BLaER1 (cell line): ENCODE data around the gene B4GALT2.

Experiments used
- H3K27ac ChIP-seq: shearing (Covaris generic); formaldehyde crosslinking; 2 replicates; pipeline ENCODE4 v1.8.1; 2022
- H3K27me3 ChIP-seq: shearing (Covaris generic); formaldehyde crosslinking; 2 replicates; pipeline ENCODE4 v1.8.1; 2022
- H3K36me3 ChIP-seq: shearing (Covaris generic); formaldehyde crosslinking; 2 replicates; pipeline ENCODE4 v1.8.1; 2022
- H3K4me1 ChIP-seq: shearing (Covaris generic); formaldehyde crosslinking; 2 replicates; pipeline ENCODE4 v1.8.1; 2022
- H3K4me2 ChIP-seq: shearing (Covaris generic); formaldehyde crosslinking; 2 replicates; pipeline ENCODE4 v1.8.1; 2022
- H3K4me3 ChIP-seq: shearing (Covaris generic); formaldehyde crosslinking; 2 replicates; pipeline ENCODE4 v1.8.1; 2022
- H3K9ac ChIP-seq: shearing (Covaris generic); formaldehyde crosslinking; 2 replicates; pipeline ENCODE4 v1.8.1; 2022
- H3K9me3 ChIP-seq: shearing (Covaris generic); formaldehyde crosslinking; 2 replicates; pipeline ENCODE4 v1.8.1; 2022
- H4K20me1 ChIP-seq: shearing (Covaris generic); formaldehyde crosslinking; 2 replicates; pipeline ENCODE4 v1.8.1; 2022
- Cebpa-rat ChIP-seq: shearing (Covaris generic); IDR thresholded peaks from 2 replicates; pipeline ENCODE4 v1.8.1; 2022

B4GALT2 gene

GRCh38 chr1:44024031-44024902, 45.3 kb downstream of the B4GALT2 start:
- Histone ChIP-seq H3K9ac (no peak overlapping the region), H3K27me3 (no peaks in the 10 kb centered on the region), H3K36me3 (peaks cover 6% of the 10 kb centered on the region; the same call in 1 of the 2 replicates), H4K20me1 (no peaks in the 10 kb centered on the region), H3K4me2 (no peak overlapping the region), H3K4me1 (peaks cover 7% of the 10 kb centered on the region), H3K27ac (no peak overlapping the region), H3K9me3 (no peaks in the 10 kb centered on the region), H3K4me3 (no peak overlapping the region)
- no peak for TF ChIP-seq Cebpa-rat

GRCh38 chr1:44024903-44025525, 46.0 kb downstream of the B4GALT2 start:
- Histone ChIP-seq H3K4me3 (no peak overlapping the region), H3K4me1 (peaks cover 12% of the 10 kb centered on the region), H3K27ac (no peak overlapping the region), H3K9me3 (no peaks in the 10 kb centered on the region), H3K4me2 (no peak overlapping the region), H3K27me3 (no peaks in the 10 kb centered on the region), H3K36me3 (peaks cover 6% of the 10 kb centered on the region; the same call in 1 of the 2 replicates), H4K20me1 (no peaks in the 10 kb centered on the region), H3K9ac (no peak overlapping the region)
- TF ChIP-seq Cebpa-rat, result no peak

GRCh38 chr1:44025816-44026215, 46.8 kb downstream of the B4GALT2 start:
- no peak overlapping the region for H3K4me3 ChIP-seq
- H3K9ac ChIP-seq, result no peak overlapping the region
- TF ChIP-seq Cebpa-rat, result no peak
- H4K20me1 ChIP-seq, result no peaks in the 10 kb centered on the region
- H3K4me2 ChIP-seq, result no peak overlapping the region
- no peak overlapping the region for H3K27ac ChIP-seq
- no peaks in the 10 kb centered on the region for H3K9me3 ChIP-seq
- H3K36me3 ChIP-seq, result peaks cover 6% of the 10 kb centered on the region; the same call in 1 of the 2 replicates
- H3K27me3 ChIP-seq, result no peaks in the 10 kb centered on the region; the same call in 1 of the 2 replicates
- H3K4me1 ChIP-seq, result peaks cover 12% of the 10 kb centered on the region

GRCh38 chr1:44027320-44027719, 48.3 kb downstream of the B4GALT2 start:
- no peak overlapping the region for H3K9ac ChIP-seq
- no peak for TF ChIP-seq Cebpa-rat

GRCh38 chr1:44029260-44029910, 50.4 kb downstream of the B4GALT2 start:
- Histone ChIP-seq H4K20me1 (no peaks in the 10 kb centered on the region), H3K4me3 (peak overlapping the region; percentile 88), H3K36me3 (no peaks in the 10 kb centered on the region), H3K27me3 (peaks cover 17% of the 10 kb centered on the region), H3K4me1 (peaks cover 36% of the 10 kb centered on the region), H3K4me2 (peak overlapping the region; percentile 97), H3K27ac (peak overlapping the region; percentile 91), H3K9ac (peak overlapping the region; percentile 85), H3K9me3 (no peaks in the 10 kb centered on the region)
- TF ChIP-seq Cebpa-rat, result no peak

More at GRCh38 chr1:44027320-44027719, 48.3 kb downstream of the B4GALT2 start:
- H3K4me1 ChIP-seq, result peaks cover 23% of the 10 kb centered on the region
- no peaks in the 10 kb centered on the region for H3K9me3 ChIP-seq
- no peak overlapping the region for H3K4me2 ChIP-seq
- H3K4me3 ChIP-seq, result no peak overlapping the region
- H4K20me1 ChIP-seq, result no peaks in the 10 kb centered on the region
- H3K36me3 ChIP-seq, result peaks cover 6% of the 10 kb centered on the region; the same call in 1 of the 2 replicates
- peaks cover 15% of the 10 kb centered on the region for H3K27me3 ChIP-seq
- no peak overlapping the region for H3K27ac ChIP-seq

- Histone ChIP-seq H3K27ac (peak overlapping the region; percentile 91), H3K4me2 (peak overlapping the region; percentile 97), H3K9me3 (no peaks in the 10 kb centered on the region), H4K20me1 (no peaks in the 10 kb centered on the region), H3K27me3 (peaks cover 17% of the 10 kb centered on the region), H3K9ac (peak overlapping the region; percentile 85), H3K4me3 (peak overlapping the region; percentile 88), H3K4me1 (peaks cover 36% of the 10 kb centered on the region), H3K36me3 (no peaks in the 10 kb centered on the region)
- no peak for TF ChIP-seq Cebpa-rat
Observed at GRCh38 chr1:44029911-44030604, 51.0 kb downstream of the B4GALT2 start.

- Histone ChIP-seq H3K36me3 (no peaks in the 10 kb centered on the region), H3K27ac (peak overlapping the region; percentile 91), H3K4me2 (peak overlapping the region; percentile 97), H3K27me3 (peaks cover 17% of the 10 kb centered on the region), H3K4me3 (peak overlapping the region; percentile 88), H3K9ac (peak overlapping the region; percentile 85), H3K9me3 (no peaks in the 10 kb centered on the region), H4K20me1 (no peaks in the 10 kb centered on the region), H3K4me1 (peaks cover 36% of the 10 kb centered on the region)
- TF ChIP-seq Cebpa-rat, result no peak
Observed at GRCh38 chr1:44030605-44031251, 51.7 kb downstream of the B4GALT2 start.

- TF ChIP-seq Cebpa-rat, result no peak
- peaks cover 17% of the 10 kb centered on the region for H3K27me3 ChIP-seq
- no peaks in the 10 kb centered on the region for H4K20me1 ChIP-seq
- peak within 1 kb of the TSS; percentile 88 for H3K4me3 ChIP-seq
- H3K4me2 ChIP-seq, result peak within 1 kb of the TSS; percentile 97
- peaks cover 40% of the 10 kb centered on the region for H3K4me1 ChIP-seq
- peak within 1 kb of the TSS; percentile 91 for H3K27ac ChIP-seq
- peak within 1 kb of the TSS; percentile 85 for H3K9ac ChIP-seq
- H3K9me3 ChIP-seq, result no peaks in the 10 kb centered on the region
- no peaks in the 10 kb centered on the region for H3K36me3 ChIP-seq
Observed at GRCh38 chr1:44031252-44032169, 52.5 kb downstream of the B4GALT2 start, which contains the start of gene SLC6A9. Gene SLC6A9, minus strand, starts transcription at chr1:44031462. Its CDS starts 7,185 bp downstream, at chr1:44024277.
